H4 (cell line): Measurements from ENCODE around the gene MAD1L1. TPM values are rescaled to one million over a fixed set of nuclear protein-coding genes. Genes with fewer than 3 reads are reported as not detected.
"Not testable (repeated sequence)": the region's sequence is repeated elsewhere in the genome, so short reads cannot be mapped to it uniquely, and the experiment has no call there.

Experiments used
- DNase-seq: peaks from one replicate; pipeline ENCODE4 v3.0.0-alpha.2; 2015; ENCODE audit warnings: low spot score
- total RNA-seq: library from RNA; depleted of rRNA; stranded (reverse); fragments of >200 nt; shearing (Covaris generic); gene quantifications from 2 replicates; pipeline ENCODE4 v1.2.3, GENCODE V29; 2014

MAD1L1 gene
- total RNA-seq, 1 experiment from 2014 or later = 121 TPM

- DNase-seq = no peak
Measured at GRCh38 chr7:1885465-1886226, 347.1 kb downstream of the MAD1L1 start.

- no peak for DNase-seq
Measured at GRCh38 chr7:1884583-1885350, 348.0 kb downstream of the MAD1L1 start.

- no peak for DNase-seq
Measured at GRCh38 chr7:1883834-1884582, 348.7 kb downstream of the MAD1L1 start.

GRCh38 chr7:1883031-1883761 is 349.5 kb downstream of the MAD1L1 start:
- DNase-seq = peak; percentile 77

GRCh38 chr7:1882451-1882850 is 350.3 kb downstream of the MAD1L1 start:
- no peak for DNase-seq

- DNase-seq = no peak
Measured at GRCh38 chr7:1881946-1882345, 350.8 kb downstream of the MAD1L1 start.

- not testable (repeated sequence) for DNase-seq
Measured at GRCh38 chr7:1876641-1877040, 356.1 kb downstream of the MAD1L1 start.

GRCh38 chr7:1875392-1876199 is 357.1 kb downstream of the MAD1L1 start:
- DNase-seq = not testable (repeated sequence)

- DNase-seq = not testable (repeated sequence)
Measured at GRCh38 chr7:1874590-1875391, 358.0 kb downstream of the MAD1L1 start.

- DNase-seq = no peak
Measured at GRCh38 chr7:1873857-1874589, 358.7 kb downstream of the MAD1L1 start.

- DNase-seq = no peak
Measured at GRCh38 chr7:1873421-1873820, 359.3 kb downstream of the MAD1L1 start.

- DNase-seq = no peak
Measured at GRCh38 chr7:1873070-1873405, 359.7 kb downstream of the MAD1L1 start.

GRCh38 chr7:1872191-1873069 is 360.3 kb downstream of the MAD1L1 start:
- DNase-seq = no peak

GRCh38 chr7:1869452-1870130 is 363.2 kb downstream of the MAD1L1 start:
- DNase-seq = no peak

- DNase-seq = no peak
Measured at GRCh38 chr7:1868516-1869165, 364.1 kb downstream of the MAD1L1 start.

GRCh38 chr7:1867370-1868260 is 365.1 kb downstream of the MAD1L1 start:
- DNase-seq = no peak
